ENCODE results near the gene OR4L1.

GRCh38 chr14:20035449-20035848, 24.4 kb upstream of the OR4L1 start:
- no peak for TF ChIP-seq POLR2A (IDR thresholded peaks at IDR 0.05; ENCODE audit: low read depth, low read length)
- no peak for TF ChIP-seq TAF1 (IDR thresholded peaks at IDR 0.05; ENCODE audit: borderline replicate concordance, low read depth, low read length)
- TF ChIP-seq POLR2AphosphoS5 (IDR thresholded peaks at IDR 0.05; ENCODE audit: low read depth, low read length) = no peak
